NT2/D1 (cell line): ENCODE data around the gene CMTM6.
"Not testable (repeated sequence)": the region's sequence is repeated elsewhere in the genome, so short reads cannot be mapped to it uniquely, and the experiment has no call there.

Source experiments
- SUZ12 ChIP-seq: IDR thresholded peaks from 2 replicates; pipeline ENCODE4 v1.6.1; 2011; ENCODE audit not compliant: insufficient read length, insufficient read depth; ENCODE audit errors: extremely low read depth
- YY1 ChIP-seq: IDR thresholded peaks from 2 replicates; pipeline ENCODE4 v1.6.1; 2011; ENCODE audit not compliant: insufficient read length, insufficient read depth
- ZNF274 ChIP-seq: IDR thresholded peaks from 2 replicates; pipeline ENCODE4 v1.6.1; 2011; ENCODE audit warnings: mild to moderate bottlenecking, low read depth, low read length

DNA sequence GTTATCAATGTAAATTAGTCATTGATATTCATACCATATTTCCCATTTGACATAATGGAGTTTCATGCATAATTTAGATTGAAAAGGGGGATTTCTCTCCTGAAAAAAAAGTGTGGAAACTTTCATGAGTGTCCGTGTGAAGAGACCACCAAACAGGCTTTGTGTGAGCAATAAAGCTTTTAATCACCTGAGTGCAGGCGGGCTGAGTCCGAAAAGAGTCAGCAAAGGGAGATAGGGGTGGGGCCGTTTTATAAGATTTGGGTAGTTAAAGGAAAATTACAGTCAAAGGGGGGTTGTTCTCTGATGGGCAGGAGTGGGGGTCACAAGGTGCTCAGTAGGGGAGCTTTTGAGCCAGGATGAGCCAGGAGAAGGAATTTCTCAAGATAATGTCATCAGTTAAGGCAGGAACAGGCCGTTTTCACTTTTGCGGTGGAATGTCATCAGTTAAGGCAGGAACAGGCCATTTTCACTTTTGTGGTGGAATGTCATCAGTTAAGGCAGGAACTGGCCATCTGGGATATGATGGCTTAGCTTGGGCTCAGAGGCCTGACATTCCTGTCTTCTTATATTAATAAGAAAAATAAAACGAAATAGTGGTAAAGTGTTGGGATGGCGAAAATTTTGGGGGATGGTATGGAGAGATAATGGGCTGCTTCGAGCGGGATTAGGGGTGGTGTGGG lies 41.7 kb downstream of the CMTM6 start:
- not testable (repeated sequence) for TF ChIP-seq YY1, SUZ12, ZNF274
